Breast epithelium (tissue), 4 donors: ENCODE measurements around the gene ASMT. TPM values are rescaled to one million over a fixed set of nuclear protein-coding genes. Genes with fewer than 3 reads are reported as not detected.

ENCODE experiments used
- DNase-seq, 2 donors: peaks; one replicate each; pipeline ENCODE4 v3.0.0-alpha.2; 2019; ENCODE audit warnings: low spot score in 2 of 2
- H3K27ac ChIP-seq, 2 donors: fragments of 200-600 bp; sonication (generic) in 1 of 2; one replicate each; pipeline ENCODE4 v1.5.1; 2016 to 2019; ENCODE audit warnings: mild to moderate bottlenecking in 1 of 2
- H3K27me3 ChIP-seq, 2 donors: fragments of 200-600 bp; sonication (generic) in 1 of 2; one replicate each; pipeline versions ENCODE4 v1.5.1 to v1.6.0; 2017 to 2019; ENCODE audit warnings: control low read depth in 1 of 2, mild to moderate bottlenecking in 1 of 2
- H3K36me3 ChIP-seq: fragments of 200-600 bp; one replicate; pipeline ENCODE4 v1.5.1; 2019
- H3K4me1 ChIP-seq, 2 donors: fragments of 200-600 bp; sonication (generic); one replicate each; pipeline ENCODE4 v1.5.1; 2016 to 2019; ENCODE audit warnings: control low read depth in 1 of 2
- H3K4me3 ChIP-seq, 3 donors: fragments of 200-600 bp; sonication (generic); 1 replicate in 2 of 3; 2 replicates in 1 of 3; pipeline ENCODE4 v1.5.1; 2016 to 2019; ENCODE audit warnings: mild to moderate bottlenecking in 3 of 3, moderate library complexity in 2 of 3
- H3K9me3 ChIP-seq, 2 donors: fragments of 200-600 bp; sonication (generic) in 1 of 2; one replicate each; pipeline ENCODE4 v1.5.1; 2016 to 2019; ENCODE audit warnings: control low read depth in 1 of 2
- CTCF ChIP-seq, 3 donors: fragments of 450-650 bp; IDR thresholded peaks; one replicate each; pipeline ENCODE4 v1.5.1; 2016 to 2017; ENCODE audit warnings: antibody characterized with exemption in 3 of 3, mild to moderate bottlenecking in 3 of 3, moderate library complexity in 3 of 3
- POLR2A ChIP-seq: fragments of 450-650 bp; IDR thresholded peaks from one replicate; pipeline ENCODE4 v1.6.1; 2016; ENCODE audit warnings: antibody characterized with exemption, mild to moderate bottlenecking, moderate library complexity
- POLR2AphosphoS5 ChIP-seq, 3 donors: sonication (generic); formaldehyde crosslinking; IDR thresholded peaks; one replicate each; pipeline ENCODE4 v1.6.1; 2017; ENCODE audit warnings: antibody characterized with exemption in 3 of 3
- intact Hi-C: fragments of 100-400 bp; cut with DNase I; formaldehyde crosslinking; loops from one replicate; pipeline ENCODE4 v1.15.1; 2023; ENCODE audit warnings: low total_unique reads
- total RNA-seq, 3 donors: library from RNA; depleted of rRNA; stranded (reverse); fragments of >200 nt; gene quantifications; one replicate each; pipeline ENCODE4 v1.1.0, GENCODE V29; 2016

Gene ASMT
- total RNA-seq, 3 donors from 2014 or later, result not detected

- intact Hi-C loops, result no loop called here
- Histone ChIP-seq H3K27me3 (peaks cover 0 to 3% of the 10 kb centered on the region in 2 donors), H3K9me3 (no peaks in the 10 kb centered on the region), H3K4me1 (no peaks in the 10 kb centered on the region), H3K36me3 (no peaks in the 10 kb centered on the region), H3K4me3 (no peak overlapping the region), H3K27ac (no peak overlapping the region)
- DNase-seq, result no peak
- TF ChIP-seq CTCF (IDR thresholded peaks at IDR 0.05), result peak; percentile 29 to 52 (median 36)
- TF ChIP-seq POLR2A, result no peak
These were observed 33.7 kb upstream of the ASMT start for GRCh38 chrX:1581132-1581531.

GRCh38 chrX:1582686-1583437 lies 32.0 kb upstream of the ASMT start:
- no peaks in the 10 kb centered on the region for H3K36me3 ChIP-seq
- peaks cover 0 to 3% of the 10 kb centered on the region in 2 donors for H3K27me3 ChIP-seq
- H3K9me3 ChIP-seq, result no peaks in the 10 kb centered on the region
- H3K4me3 ChIP-seq, result no peak overlapping the region
- H3K4me1 ChIP-seq, result no peaks in the 10 kb centered on the region
- intact Hi-C loops, result no loop called here
- TF ChIP-seq CTCF (IDR thresholded peaks at IDR 0.05), result no peak
- no peak for TF ChIP-seq POLR2A
- TF ChIP-seq POLR2AphosphoS5 (IDR thresholded peaks at IDR 0.05), result no peak
- no peak for DNase-seq
- H3K27ac ChIP-seq, result no peak overlapping the region

GRCh38 chrX:1584237-1585011 lies 30.4 kb upstream of the ASMT start:
- DNase-seq, result no peak
- TF ChIP-seq POLR2A (no peak), POLR2AphosphoS5 (IDR thresholded peaks at IDR 0.05) (no peak), CTCF (IDR thresholded peaks at IDR 0.05) (no peak)
- Histone ChIP-seq H3K4me3 (no peak overlapping the region), H3K4me1 (no peaks in the 10 kb centered on the region), H3K9me3 (no peaks in the 10 kb centered on the region), H3K36me3 (no peaks in the 10 kb centered on the region), H3K27ac (no peak overlapping the region), H3K27me3 (peaks cover 0 to 3% of the 10 kb centered on the region in 2 donors)
- intact Hi-C loops, result no loop called here

GRCh38 chrX:1587161-1587560 lies 27.7 kb upstream of the ASMT start:
- no peak for DNase-seq
- no peak overlapping the region for H3K4me3 ChIP-seq
- H3K36me3 ChIP-seq, result no peaks in the 10 kb centered on the region
- H3K27me3 ChIP-seq, result peaks cover 0 to 3% of the 10 kb centered on the region in 2 donors
- H3K4me1 ChIP-seq, result no peaks in the 10 kb centered on the region
- no peaks in the 10 kb centered on the region for H3K9me3 ChIP-seq
- H3K27ac ChIP-seq, result no peak overlapping the region
- intact Hi-C loops, result no loop called here
- TF ChIP-seq POLR2AphosphoS5 (IDR thresholded peaks at IDR 0.05), result no peak
- no peak for TF ChIP-seq POLR2A
- no peak for TF ChIP-seq CTCF (IDR thresholded peaks at IDR 0.05)
